ENCODE results near the gene LYAR. TPM values are rescaled to one million over a fixed set of nuclear protein-coding genes. Genes with fewer than 3 reads are reported as not detected.
"Not testable (repeated sequence)": the region's sequence is repeated elsewhere in the genome, so short reads cannot be mapped to it uniquely, and the experiment has no call there.

Gene LYAR
- total RNA-seq, 1 donor from 2014 or later, result 10.1 TPM

- DNase-seq, result no peak
Observed at GRCh38 chr4:4259484-4260100, 30.4 kb downstream of the LYAR start.

DNA sequence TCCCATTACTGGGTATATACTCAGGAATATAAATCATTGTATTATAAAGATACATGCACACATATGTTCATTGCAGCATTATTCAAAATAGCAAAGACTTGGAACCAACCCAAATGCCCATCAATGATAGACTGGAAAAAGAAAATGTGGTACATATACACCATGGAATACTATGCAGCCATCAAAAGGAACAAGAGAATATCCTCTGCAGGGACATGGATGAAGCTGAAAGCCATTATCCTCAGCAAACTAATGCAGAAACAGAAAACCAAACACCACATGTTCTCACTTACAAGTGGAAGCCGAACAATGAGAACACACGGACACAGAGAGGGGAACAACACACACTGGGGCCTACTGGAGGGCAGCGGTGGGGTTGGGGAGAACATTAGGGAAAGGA lies 32.2 kb downstream of the LYAR start:
- not testable (repeated sequence) for DNase-seq

- DNase-seq, result no peak
Observed at GRCh38 chr4:4256799-4257198, 33.2 kb downstream of the LYAR start.

DNA sequence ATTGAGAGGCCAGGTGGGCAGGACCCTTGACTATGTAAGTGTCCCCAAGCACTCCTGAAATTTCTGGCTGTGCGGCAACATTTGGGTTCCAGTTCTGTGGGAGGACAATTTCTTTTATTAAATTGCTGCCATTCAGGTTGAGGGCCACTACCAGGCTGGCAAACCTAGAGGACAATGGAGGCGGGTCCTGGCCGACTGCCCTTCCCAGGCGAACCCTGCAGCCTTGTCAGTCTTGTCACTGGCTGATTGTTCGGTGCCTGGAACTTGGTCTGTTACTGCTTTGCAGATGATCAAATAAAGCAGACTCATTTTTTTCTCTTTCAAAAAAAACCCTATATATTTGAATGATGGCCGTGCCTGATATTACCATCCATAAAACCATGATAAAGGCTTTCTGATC lies 35.3 kb downstream of the LYAR start:
- DNase-seq, result no peak

DNA sequence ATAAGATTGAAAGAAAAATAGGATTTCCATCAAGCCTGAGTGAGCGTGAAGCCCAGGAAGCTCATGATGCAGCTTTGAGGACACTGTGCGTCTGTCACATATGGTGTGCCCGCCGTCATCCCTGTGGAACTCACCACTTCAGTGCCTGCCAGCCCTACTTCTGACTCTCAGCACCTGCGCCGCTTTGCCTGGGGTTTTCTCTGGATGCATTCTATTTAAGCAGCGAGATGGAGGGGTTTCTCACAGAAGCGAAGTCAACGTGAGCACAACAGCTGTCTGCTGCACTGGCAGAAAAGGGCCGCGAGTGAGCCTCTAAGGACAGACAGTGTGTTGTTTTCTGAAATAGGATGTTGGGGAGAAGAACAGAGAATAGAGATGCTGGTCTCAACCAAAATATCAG lies 35.8 kb downstream of the LYAR start:
- DNase-seq, result no peak

DNA sequence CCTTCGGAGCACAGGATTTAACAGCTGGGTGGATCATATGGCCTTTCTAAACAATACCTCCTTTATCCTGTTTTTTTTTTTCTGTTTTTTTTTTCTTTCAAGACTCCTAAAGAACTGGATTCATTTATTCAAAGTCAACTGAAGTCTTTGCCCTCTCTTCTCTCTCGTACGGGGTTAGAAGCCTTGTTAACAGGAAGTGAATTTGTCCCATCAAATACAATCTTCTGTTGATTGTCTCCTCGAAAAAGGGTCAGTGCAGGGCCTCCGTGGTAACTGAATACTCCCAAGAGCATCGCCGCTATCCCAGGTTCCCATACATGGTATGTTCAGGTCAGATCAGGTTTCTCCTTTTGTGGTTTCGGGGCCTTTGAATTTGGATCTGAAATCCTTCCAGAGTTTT lies 40.1 kb downstream of the LYAR start:
- DNase-seq, result no peak

DNA sequence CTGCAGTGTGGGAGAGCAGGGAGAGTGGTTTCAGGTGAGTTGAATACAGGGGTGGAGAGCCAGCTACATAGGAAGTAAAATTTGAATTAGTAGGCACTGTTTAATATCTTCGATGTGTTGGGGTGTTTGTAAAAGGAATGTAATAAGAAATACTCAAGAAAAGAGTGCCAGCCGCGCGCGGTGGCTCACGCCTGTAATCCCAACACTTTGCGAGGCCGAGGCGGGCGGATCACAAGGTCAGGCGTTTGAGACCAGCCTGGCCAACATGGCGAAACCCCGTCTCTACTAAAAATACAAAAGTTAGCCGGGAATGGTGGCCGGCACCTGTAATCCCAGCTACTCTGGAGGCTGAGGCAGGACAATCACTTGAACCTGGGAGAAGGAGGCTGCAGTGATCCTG lies 40.6 kb downstream of the LYAR start:
- DNase-seq, result not testable (repeated sequence)

DNA sequence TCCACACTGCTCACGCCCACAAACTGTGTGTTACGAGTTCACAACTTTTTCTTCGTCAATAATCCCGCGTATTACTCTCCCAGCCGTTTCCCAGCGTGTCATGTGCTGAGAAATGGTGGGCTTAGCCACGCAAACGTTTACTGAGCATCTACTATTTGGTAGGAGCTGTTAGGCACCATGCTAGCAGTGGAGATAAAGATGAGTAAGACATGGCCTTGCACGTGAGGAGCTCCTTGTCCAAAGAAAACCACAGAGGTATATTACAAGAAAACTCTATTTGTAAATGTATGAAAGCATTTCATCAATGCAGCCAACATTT lies 41.1 kb downstream of the LYAR start:
- DNase-seq, result no peak

GRCh38 chr4:4248029-4248884 lies 41.7 kb downstream of the LYAR start, which contains the start of gene TMEM128:
Gene TMEM128 (minus strand): TSS chr4:4248223. CDS start chr4:4248202, 21 bp downstream.
- peak; percentile 95 for DNase-seq

GRCh38 chr4:4247696-4248028 lies 42.3 kb downstream of the LYAR start:
- DNase-seq, result peak; percentile 28

DNA sequence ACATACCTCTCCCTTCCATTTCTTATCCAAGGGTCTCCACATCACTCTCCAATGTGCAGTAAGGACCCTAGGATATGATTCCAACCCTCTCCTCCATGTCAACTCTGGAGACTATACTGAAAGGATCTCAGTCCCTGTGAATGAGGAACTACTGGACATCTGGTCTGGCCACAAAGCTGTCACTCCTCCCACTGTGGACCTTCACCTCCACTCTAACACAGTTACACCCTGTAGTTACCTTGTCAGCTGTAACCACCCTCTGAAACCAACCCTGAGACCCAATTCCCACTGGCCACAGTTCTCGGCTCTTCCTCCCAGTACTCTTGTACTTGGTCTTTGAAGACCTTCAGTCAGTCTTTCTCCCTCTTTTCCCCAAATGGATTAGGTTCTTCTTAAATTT lies 44.8 kb downstream of the LYAR start:
- no peak for DNase-seq

- DNase-seq, result not testable (repeated sequence)
Observed at GRCh38 chr4:4239551-4239950, 50.4 kb downstream of the LYAR start.

DNA sequence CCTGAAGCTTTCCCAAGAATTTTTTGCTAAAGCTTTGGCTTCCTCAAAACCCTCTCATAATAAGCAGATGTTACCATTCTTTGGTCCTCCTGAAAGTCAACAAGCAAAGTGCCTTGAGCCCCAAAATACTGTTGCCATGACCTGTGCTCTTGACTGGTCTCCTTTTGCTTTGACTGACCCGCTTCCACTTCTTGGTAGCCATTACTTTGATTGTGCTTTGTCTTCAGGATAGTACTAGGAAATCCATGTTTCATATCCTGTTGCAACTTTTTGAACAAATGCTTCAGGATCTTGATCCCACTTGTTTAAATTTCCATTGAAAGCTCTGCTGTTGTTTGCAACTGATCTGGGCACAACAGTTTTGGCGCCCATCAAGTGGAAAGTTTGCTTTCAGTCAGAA lies 56.3 kb downstream of the LYAR start:
- DNase-seq, result no peak

GRCh38 chr4:4228356-4228668 lies 61.6 kb downstream of the LYAR start:
- DNase-seq, result no peak

GRCh38 chr4:4227510-4228355 lies 62.2 kb downstream of the LYAR start:
- no peak for DNase-seq

DNA sequence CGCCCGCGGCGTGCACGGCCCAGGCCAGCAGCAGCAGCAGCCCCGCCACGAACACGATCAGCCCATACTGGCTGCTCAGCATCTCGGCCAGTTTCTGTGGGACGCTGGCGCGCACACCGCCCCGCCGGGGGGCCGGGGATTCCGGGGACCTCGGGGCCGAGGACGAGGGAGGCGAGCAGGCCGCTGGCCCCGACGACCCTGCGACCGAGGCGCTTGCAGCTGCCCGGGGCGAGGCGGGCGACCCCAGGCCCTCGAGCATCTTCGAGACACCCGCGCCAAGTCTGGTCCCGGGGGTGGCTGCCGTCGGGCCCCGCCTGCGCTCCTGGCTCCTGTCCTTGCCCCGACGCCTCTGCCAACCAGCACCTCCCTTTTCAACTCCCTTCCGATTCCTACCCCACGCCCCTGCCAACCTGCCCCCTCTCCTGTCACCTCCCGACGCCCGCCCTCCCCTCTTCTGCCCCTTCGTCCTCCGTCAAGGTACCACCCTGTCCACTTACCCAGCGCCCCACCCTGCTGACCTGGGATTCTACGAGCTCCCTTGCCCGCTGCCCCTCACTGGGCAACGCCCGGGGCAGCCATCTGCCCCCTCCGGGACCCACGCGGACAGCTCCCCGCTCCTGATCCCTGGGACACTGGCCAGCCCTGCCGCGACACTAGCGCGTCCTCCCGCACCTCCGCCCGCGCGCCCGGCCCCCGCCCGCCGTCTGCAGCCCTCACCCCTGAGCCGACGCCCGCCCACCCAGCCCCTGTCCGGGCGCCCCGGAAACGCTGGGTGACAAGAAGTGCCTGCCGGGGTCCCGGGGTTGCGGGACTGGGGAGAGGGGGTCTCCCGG lies 63.1 kb downstream of the LYAR start, which contains the start of gene OTOP1:
Gene OTOP1 (minus strand): TSS at position 324 of the 833 bp plus-strand sequence. CDS start 65 bp downstream, at position 259.
- DNase-seq, result no peak

- DNase-seq, result no peak
Observed at GRCh38 chr4:4225915-4226605, 63.9 kb downstream of the LYAR start.

Data from skin of body (tissue), 2 donors.